ENCODE results near the gene RDX. TPM values are rescaled to one million over a fixed set of nuclear protein-coding genes. Genes with fewer than 3 reads are reported as not detected.

The RDX gene
- total and polyA plus RNA-seq, 2 of the 8 experiments (the other 6 are each of a cell fraction or from before 2014, with no cell fraction given): 27.4 to 100 TPM

GRCh38 chr11:110162216-110162615 is 134.2 kb downstream of the RDX start:
- H4K20me1 ChIP-seq (replicated peaks in 1 of 2; ENCODE audit: control insufficient read depth in 1 of 2, insufficient read depth in 2 of 2, low read length in 2 of 2): no peaks in the 10 kb centered on the region
- CTCF ChIA-PET (ENCODE audit: partially characterized antibody): interaction anchor here (1.1 to 1.2 kb wide), 3 partner anchors 9 to 25 kb away, joined by 3 to 5 read pairs (median 4); no protein-coding TSS in a partner anchor
- no peak overlapping the region for H2BK120ac ChIP-seq (replicated peaks; ENCODE audit: low read depth, low read length)
- no peak overlapping the region for H3K4me2 ChIP-seq (ENCODE audit: insufficient read depth in 1 of 2, low read depth in 2 of 2, low read length in 2 of 2)
- no peak overlapping the region for H2AFZ ChIP-seq (ENCODE audit: low read length)
- H3K9me3 ChIP-seq (ENCODE audit: insufficient read depth in 2 of 2, low read depth in 1 of 2, low read length in 1 of 2): no peaks in the 10 kb centered on the region
- POLR2A ChIA-PET (ENCODE audit: partially characterized antibody): no interaction called here
- no peak overlapping the region for H2BK20ac ChIP-seq (ENCODE audit: low read length)
- no peak overlapping the region for H2BK12ac ChIP-seq (ENCODE audit: low read depth, low read length)
- no peak overlapping the region for H3K9ac ChIP-seq (replicated peaks in 1 of 4; ENCODE audit: extremely low read depth in 1 of 4, low read depth in 3 of 4, low read length in 3 of 4)
- no peaks in the 10 kb centered on the region for H3K27me3 ChIP-seq (replicated peaks in 1 of 4; ENCODE audit: control insufficient read depth in 3 of 4, extremely low read depth in 1 of 4, insufficient read depth in 3 of 4, low read length in 3 of 4)
- no peaks in the 10 kb centered on the region for H3K23me2 ChIP-seq (ENCODE audit: low read depth, low read length)
- H3K18ac ChIP-seq (ENCODE audit: extremely low read depth, low read length): no peak overlapping the region
- no peaks in the 10 kb centered on the region for H3K4me1 ChIP-seq (replicated peaks in 1 of 4; ENCODE audit: control insufficient read depth in 3 of 4, insufficient read depth in 4 of 4, low read length in 3 of 4)
- H3K27ac ChIP-seq (ENCODE audit: low read depth, low read length): no peak overlapping the region
- H2BK5ac ChIP-seq (ENCODE audit: low read depth, low read length): no peak overlapping the region
- no peak overlapping the region for H3K4ac ChIP-seq (replicated peaks; ENCODE audit: insufficient read length, low read depth, low read length)
- no peaks in the 10 kb centered on the region for H3K79me2 ChIP-seq (ENCODE audit: control insufficient read depth in 1 of 2, insufficient read depth in 2 of 2, low read length in 2 of 2)
- H4K8ac ChIP-seq (ENCODE audit: extremely low read depth, insufficient read depth, low read length): no peak overlapping the region
- TF ChIP-seq PHF8 (conservative IDR thresholded peaks at IDR 0.05; ENCODE audit: low read depth, low read length): no peak
- TF ChIP-seq SUZ12 (IDR thresholded peaks at IDR 0.05; ENCODE audit: low read length): no peak
- no peak for TF ChIP-seq CBX8 (IDR thresholded peaks at IDR 0.05; ENCODE audit: borderline replicate concordance, low read depth, low read length)
- TF ChIP-seq EZH2 (IDR thresholded peaks at IDR 0.05; ENCODE audit: low read depth, low read length, severe bottlenecking): no peak
- TF ChIP-seq TEAD4 (IDR thresholded peaks at IDR 0.05; ENCODE audit: low read depth, low read length): no peak
- TF ChIP-seq BCL11A (IDR thresholded peaks at IDR 0.05; ENCODE audit: low read depth in 2 of 2, low read length in 2 of 2): no peak
- TF ChIP-seq EP300 (IDR thresholded peaks at IDR 0.05; ENCODE audit: borderline replicate concordance in 1 of 2, low read depth in 2 of 2, low read length in 2 of 2): no peak
- no peak for TF ChIP-seq GABPA (IDR thresholded peaks at IDR 0.05; ENCODE audit: borderline replicate concordance, insufficient read depth, low read length)
- H3K56ac ChIP-seq (replicated peaks; ENCODE audit: insufficient read length, low read depth, low read length): no peak overlapping the region
- FAIRE-seq (no peak), DNase-seq (ENCODE audit: low read depth in 1 of 2, low spot score in 2 of 2) (no peak)
- no peak overlapping the region for H4K5ac ChIP-seq (ENCODE audit: insufficient read length, low read depth, low read length)
- H2BK15ac ChIP-seq (ENCODE audit: low read length): no peak overlapping the region
- H4K91ac ChIP-seq (replicated peaks; ENCODE audit: insufficient read length, low read length): no peak overlapping the region
- no peak overlapping the region for H3K4me3 ChIP-seq (ENCODE audit: extremely low read depth in 1 of 4, insufficient read depth in 2 of 4, low read depth in 3 of 4, low read length in 4 of 4)
- no peak overlapping the region for H2AK5ac ChIP-seq (ENCODE audit: low read depth, low read length)
- H3K79me1 ChIP-seq (ENCODE audit: low read depth, low read length): no peaks in the 10 kb centered on the region
- H3K14ac ChIP-seq (ENCODE audit: insufficient read length): no peak overlapping the region
- no peak overlapping the region for H3K23ac ChIP-seq (ENCODE audit: insufficient read length)
- H3K36me3 ChIP-seq (ENCODE audit: control insufficient read depth in 2 of 4, insufficient read depth in 4 of 4, low read length in 3 of 4): peaks cover 4 to 18% (median 9%) of the 10 kb centered on the region in 4 experiments; a peak in 5 of 8 replicates

All from H1 (cell line).